Aorta (tissue), 5 donors: ENCODE data around the gene RASSF6. TPM values are rescaled to one million over a fixed set of nuclear protein-coding genes. Genes with fewer than 3 reads are reported as not detected.

Experiments used
- ATAC-seq: fragments of 200-7000 bp; cut with Tn5 transposase; one replicate; pipeline ENCODE4 v1.9.1; 2022; ENCODE audit warnings: moderate library complexity; ENCODE audit not compliant: low FRiP score
- DNase-seq, 2 donors: peaks; one replicate each; pipeline ENCODE4 v3.0.0-alpha.2; 2020
- H3K27ac ChIP-seq, 2 donors: one replicate each; pipeline ENCODE4 v1.5.1; 2013; ENCODE audit warnings: low read length in 2 of 2, mild to moderate bottlenecking in 2 of 2, moderate library complexity in 2 of 2, control low read depth in 1 of 2, inconsistent platforms in 1 of 2, low read depth in 1 of 2
- H3K27me3 ChIP-seq, 2 donors: one replicate each; pipeline ENCODE4 v1.6.1; 2013; ENCODE audit warnings: control low read depth in 1 of 2, low read length in 1 of 2, mild to moderate bottlenecking in 1 of 2, moderate library complexity in 1 of 2; ENCODE audit not compliant: insufficient read depth in 2 of 2, control insufficient read depth in 1 of 2
- H3K36me3 ChIP-seq, 2 donors: one replicate each; pipeline ENCODE4 v1.6.1; 2013; ENCODE audit warnings: control low read depth in 1 of 2, low read length in 1 of 2, mild to moderate bottlenecking in 1 of 2; ENCODE audit not compliant: insufficient read depth in 2 of 2, control insufficient read depth in 1 of 2
- H3K4me1 ChIP-seq, 2 donors: one replicate each; pipeline ENCODE4 v1.6.1; 2013; ENCODE audit warnings: low read length in 2 of 2, control low read depth in 1 of 2, mild to moderate bottlenecking in 1 of 2, moderate library complexity in 1 of 2; ENCODE audit not compliant: insufficient read depth in 2 of 2, control insufficient read depth in 1 of 2
- H3K4me3 ChIP-seq, 2 donors: one replicate each; pipeline ENCODE4 v1.5.1; 2013; ENCODE audit warnings: low read length in 2 of 2, control low read depth in 1 of 2, mild to moderate bottlenecking in 1 of 2
- H3K9me3 ChIP-seq: one replicate; pipeline ENCODE4 v1.6.1; 2013; ENCODE audit warnings: mild to moderate bottlenecking, low read length; ENCODE audit not compliant: control insufficient read depth
- WGBS, 2 donors: extraction: QIAGEN DNeasy Blood & Tissue Kit; methylation state at CpG; one replicate each; pipeline ENCODE4 v1.1.7; 2013; 5-methylcytosine and 5-hydroxymethylcytosine counted together
- intact Hi-C, 2 donors: fragments of 100-400 bp; cut with DNase I; formaldehyde crosslinking; loops; one replicate each; pipeline versions ENCODE4 v1.14.2 to v1.15.0; 2022
- polyA plus RNA-seq, 2 donors: library from polyadenylated mRNA; stranded (reverse); fragments of 200-250 nt; gene quantifications; one replicate each; pipeline ENCODE4 v1.2.3, GENCODE V29; 2013
- total RNA-seq, 2 donors: library from RNA; stranded (reverse); fragmentation: NEBNext Ultra II Directional; extraction: Animal tissue kit (Norgen Biotek cat#: 25700); gene quantifications; one replicate each; pipeline ENCODE4 v1.2.1, GENCODE V29; 2021
- donor health status: healthy with polysubstance abuse.
- donor health status: Bipolar disorder and iron deficiency.
- donor health status: DM: no; HTN: no; CAD: no.
- donor health status: DM: no; HTN: no; CAD: no.
- donor health status: DM: yes; HTN: yes; CAD: no.

The RASSF6 gene
- total and polyA plus RNA-seq, 4 donors: 3.0 TPM; not detected in 3

DNA sequence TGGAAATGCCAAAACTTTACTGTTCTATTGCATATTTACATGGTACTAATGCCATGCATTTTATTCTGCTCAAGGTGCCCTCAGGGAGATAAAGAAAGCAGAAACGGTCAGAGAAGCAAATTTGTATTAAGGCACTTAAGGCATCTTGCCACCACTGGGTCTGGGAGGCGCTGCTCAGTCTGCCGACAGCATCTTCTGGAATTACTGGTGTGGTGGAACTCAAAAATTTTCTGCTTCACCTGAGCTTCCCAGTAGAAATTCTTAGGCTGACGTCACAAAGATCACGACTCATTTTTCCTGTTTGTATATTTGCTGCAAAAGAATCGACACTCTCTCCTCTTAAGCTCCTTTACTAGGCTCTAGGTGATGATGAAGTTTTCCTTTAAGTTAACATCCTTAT lies 3.0 kb downstream of the RASSF6 start:
- DNase-seq: no peak
- WGBS, 2 donors: 51 to 60% methylated on average over 6 of the region's 6 CpGs

DNA sequence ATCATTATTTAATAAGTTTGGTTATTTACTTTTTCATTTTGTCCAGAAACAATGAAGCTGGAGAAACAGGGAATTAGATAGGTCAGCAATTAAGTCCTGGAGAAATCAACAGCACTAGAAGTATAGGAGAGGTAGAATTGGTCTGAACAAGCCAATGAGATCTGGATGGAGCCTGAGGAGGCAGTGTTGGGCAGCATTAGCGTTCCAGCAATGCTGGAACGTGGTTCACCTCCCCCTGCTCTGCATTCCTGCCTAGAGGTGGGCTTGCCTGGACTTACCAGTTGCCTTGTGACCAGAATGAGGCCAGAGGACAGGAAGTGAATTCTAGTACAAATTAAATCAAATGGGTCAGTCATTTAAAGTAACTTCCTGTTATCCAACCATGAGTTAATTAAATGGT lies 4.6 kb downstream of the RASSF6 start:
- Histone ChIP-seq H3K27ac (no peak overlapping the region), H3K4me3 (no peak overlapping the region), H3K4me1 (no peaks in the 10 kb centered on the region), H3K27me3 (peaks cover 0 to 2% of the 10 kb centered on the region in 2 donors), H3K9me3 (peaks cover 2% of the 10 kb centered on the region), H3K36me3 (no peaks in the 10 kb centered on the region)
- DNase-seq (no peak), ATAC-seq (no peak)
- intact Hi-C loops: no loop called here
- WGBS, 2 donors: 39 to 41% methylated on average over 2 of the region's 2 CpGs

More for the DNA sequence above, 3.0 kb downstream of the RASSF6 start:
- H3K9me3 ChIP-seq: peaks cover 2% of the 10 kb centered on the region
- no peak overlapping the region for H3K27ac ChIP-seq
- intact Hi-C loops: no loop called here
- no peak overlapping the region for H3K4me3 ChIP-seq
- ATAC-seq: no peak
- peaks cover 0 to 2% of the 10 kb centered on the region in 2 donors for H3K27me3 ChIP-seq
- H3K36me3 ChIP-seq: no peaks in the 10 kb centered on the region
- H3K4me1 ChIP-seq: no peaks in the 10 kb centered on the region

DNA sequence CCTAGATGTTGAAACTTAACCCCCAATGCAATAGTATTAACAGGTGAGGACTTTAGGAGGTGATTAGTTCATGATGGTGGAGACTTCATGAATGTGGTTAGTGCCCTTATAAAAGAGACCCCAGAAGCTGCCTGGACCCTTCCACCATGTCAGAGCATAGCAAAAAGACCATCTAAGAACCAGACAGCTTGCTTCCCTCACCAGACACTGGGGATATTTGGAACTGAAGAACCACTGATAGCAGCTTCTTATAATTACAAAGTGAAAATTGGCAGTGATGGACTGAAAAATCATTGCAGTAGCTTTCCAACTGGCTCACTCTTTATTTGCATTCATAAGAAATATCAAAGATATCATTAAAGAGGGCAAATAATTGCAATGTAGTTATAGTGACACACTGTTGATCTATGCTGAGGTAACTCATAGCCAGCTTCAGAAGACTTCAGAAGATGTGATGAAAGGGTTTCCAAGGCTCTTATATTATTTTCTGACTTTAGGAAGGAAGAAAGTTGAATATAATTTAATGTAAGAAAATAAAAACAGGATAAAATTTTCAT lies 5.8 kb downstream of the RASSF6 start:
- peaks cover 0 to 3% of the 10 kb centered on the region in 2 donors for H3K4me1 ChIP-seq
- H3K36me3 ChIP-seq: no peaks in the 10 kb centered on the region
- no peak overlapping the region for H3K27ac ChIP-seq
- no peaks in the 10 kb centered on the region for H3K27me3 ChIP-seq
- H3K4me3 ChIP-seq: no peak overlapping the region
- DNase-seq (no peak), ATAC-seq (no peak)
- H3K9me3 ChIP-seq: peaks cover 1% of the 10 kb centered on the region
- intact Hi-C loops: no loop called here

DNA sequence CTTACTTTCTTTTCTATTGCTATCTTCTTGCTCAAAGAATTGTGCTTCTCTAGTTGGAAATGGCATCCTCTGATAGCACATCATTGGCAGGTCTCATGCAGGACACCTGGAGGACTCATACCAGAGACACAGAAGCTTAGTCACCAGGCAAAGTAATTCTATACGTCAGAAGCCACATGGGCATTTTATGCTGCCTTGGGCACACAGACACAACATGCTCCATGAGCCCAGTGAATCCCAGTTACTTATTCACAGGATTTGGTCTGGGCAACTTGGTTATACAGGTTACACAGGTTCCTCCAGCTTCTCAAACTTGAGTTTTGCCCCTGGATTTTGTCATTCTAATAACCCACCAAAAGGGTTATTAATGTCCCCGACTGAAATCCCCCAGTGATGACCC lies 7.1 kb downstream of the RASSF6 start:
- Histone ChIP-seq H3K4me1 (peaks cover 0 to 3% of the 10 kb centered on the region in 2 donors), H3K27me3 (no peaks in the 10 kb centered on the region), H3K4me3 (no peak overlapping the region), H3K9me3 (peaks cover 1% of the 10 kb centered on the region), H3K27ac (no peak overlapping the region), H3K36me3 (no peaks in the 10 kb centered on the region)
- ATAC-seq (no peak), DNase-seq (no peak)
- intact Hi-C loops: no loop called here
- 88 to 92% methylated on average over 2 of the region's 2 CpGs for WGBS, 2 donors

DNA sequence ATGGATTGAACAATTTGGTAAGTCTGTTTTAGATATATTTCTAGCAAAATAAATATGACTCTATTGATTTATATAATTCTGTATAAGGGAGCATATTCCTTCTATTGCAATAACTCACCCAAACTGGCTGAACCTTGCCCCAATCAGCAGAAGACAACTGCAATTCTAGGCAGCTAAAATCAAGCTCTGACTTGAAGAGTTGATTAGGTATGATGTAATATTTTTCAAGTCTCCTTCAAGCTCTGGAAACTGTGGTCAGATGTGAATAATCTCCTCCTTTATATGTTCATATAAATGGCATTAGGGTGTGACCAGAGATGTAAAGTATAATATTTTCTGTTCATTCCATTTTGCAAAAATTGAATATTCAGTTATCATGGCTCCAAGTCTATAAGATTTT lies 8.2 kb downstream of the RASSF6 start:
- Histone ChIP-seq H3K27me3 (no peaks in the 10 kb centered on the region), H3K4me3 (no peak overlapping the region), H3K36me3 (no peaks in the 10 kb centered on the region), H3K4me1 (peaks cover 0 to 3% of the 10 kb centered on the region in 2 donors), H3K9me3 (peaks cover 1% of the 10 kb centered on the region), H3K27ac (no peak overlapping the region)
- intact Hi-C loops: no loop called here
- DNase-seq (no peak), ATAC-seq (no peak)

DNA sequence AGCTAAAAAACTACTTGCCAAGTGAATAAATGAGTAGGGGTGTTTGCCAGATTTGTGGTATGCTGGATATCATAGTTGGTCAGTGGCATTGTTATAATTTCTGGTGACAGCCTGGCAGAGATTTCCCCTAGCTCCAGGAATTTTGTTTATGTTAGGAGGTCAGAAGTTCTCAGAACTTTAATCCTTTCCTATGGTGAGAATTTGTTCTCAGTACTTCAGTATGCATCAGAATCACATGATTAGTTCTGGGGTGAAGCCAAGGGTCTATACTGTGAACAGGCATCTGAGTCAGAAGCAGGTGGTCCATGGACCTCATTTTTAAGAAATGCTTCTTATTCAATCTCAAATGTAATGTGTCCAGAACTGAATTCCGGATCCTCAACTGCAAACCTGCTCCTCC lies 10.5 kb downstream of the RASSF6 start:
- 47 to 88% methylated on average over 1 of the region's 1 CpG for WGBS, 2 donors

DNA sequence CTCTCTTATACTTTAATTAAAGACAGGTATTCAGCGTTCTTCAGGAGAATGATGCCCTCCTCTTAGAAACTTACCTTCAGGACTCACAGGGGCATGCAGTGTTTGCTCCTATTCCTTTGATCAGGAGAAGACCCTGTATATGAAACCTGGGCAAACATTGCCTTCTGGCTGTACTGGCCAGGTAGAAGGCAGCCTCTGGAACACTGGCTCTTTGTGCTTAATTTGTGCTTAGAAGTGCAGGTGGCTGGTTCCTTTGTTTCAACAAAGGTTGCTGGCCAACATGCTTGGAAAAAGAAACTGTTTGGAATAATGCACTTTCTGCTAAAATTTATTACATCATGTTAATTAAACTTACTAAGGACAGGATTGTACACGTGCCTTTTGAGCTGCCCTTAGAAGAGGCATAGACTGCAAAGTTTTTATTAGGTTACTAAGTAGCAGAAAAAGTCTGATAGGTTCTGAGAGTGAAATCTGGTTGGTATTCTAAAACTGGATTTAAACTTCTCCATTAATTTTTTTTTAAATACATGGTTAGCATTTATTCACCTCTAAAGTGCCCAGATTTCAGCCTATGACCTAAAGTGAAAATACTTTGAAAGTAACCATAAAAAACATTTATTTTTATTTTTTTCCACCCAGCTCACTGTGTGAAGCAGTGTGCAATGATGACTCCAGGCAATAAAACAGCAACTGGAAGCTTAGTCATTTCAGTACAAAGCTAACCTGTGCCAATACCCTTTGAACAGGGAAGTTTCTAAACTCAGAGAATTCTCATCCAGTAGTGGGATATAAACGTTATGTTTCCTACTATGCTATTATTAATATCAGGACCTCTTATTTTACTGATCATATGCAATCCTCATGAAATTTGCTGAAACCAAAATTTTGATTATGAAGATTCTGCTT lies 11.3 kb downstream of the RASSF6 start:
- intact Hi-C loops: no loop called here
- Histone ChIP-seq H3K4me3 (no peak overlapping the region), H3K27me3 (peaks cover 0 to 2% of the 10 kb centered on the region in 2 donors), H3K4me1 (peaks cover 0 to 3% of the 10 kb centered on the region in 2 donors), H3K9me3 (peaks cover 1% of the 10 kb centered on the region), H3K36me3 (no peaks in the 10 kb centered on the region), H3K27ac (no peak overlapping the region)
- no peak for DNase-seq
- no peak for ATAC-seq
- 41 to 48% methylated on average over 3 of the region's 3 CpGs for WGBS, 2 donors

More for the DNA sequence above, 10.5 kb downstream of the RASSF6 start:
- H3K36me3 ChIP-seq: no peaks in the 10 kb centered on the region
- H3K27ac ChIP-seq: no peak overlapping the region
- DNase-seq: no peak
- H3K9me3 ChIP-seq: peaks cover 1% of the 10 kb centered on the region
- no peak overlapping the region for H3K4me3 ChIP-seq
- H3K4me1 ChIP-seq: peaks cover 0 to 3% of the 10 kb centered on the region in 2 donors
- intact Hi-C loops: no loop called here
- H3K27me3 ChIP-seq: peaks cover 0 to 2% of the 10 kb centered on the region in 2 donors
- ATAC-seq: no peak

DNA sequence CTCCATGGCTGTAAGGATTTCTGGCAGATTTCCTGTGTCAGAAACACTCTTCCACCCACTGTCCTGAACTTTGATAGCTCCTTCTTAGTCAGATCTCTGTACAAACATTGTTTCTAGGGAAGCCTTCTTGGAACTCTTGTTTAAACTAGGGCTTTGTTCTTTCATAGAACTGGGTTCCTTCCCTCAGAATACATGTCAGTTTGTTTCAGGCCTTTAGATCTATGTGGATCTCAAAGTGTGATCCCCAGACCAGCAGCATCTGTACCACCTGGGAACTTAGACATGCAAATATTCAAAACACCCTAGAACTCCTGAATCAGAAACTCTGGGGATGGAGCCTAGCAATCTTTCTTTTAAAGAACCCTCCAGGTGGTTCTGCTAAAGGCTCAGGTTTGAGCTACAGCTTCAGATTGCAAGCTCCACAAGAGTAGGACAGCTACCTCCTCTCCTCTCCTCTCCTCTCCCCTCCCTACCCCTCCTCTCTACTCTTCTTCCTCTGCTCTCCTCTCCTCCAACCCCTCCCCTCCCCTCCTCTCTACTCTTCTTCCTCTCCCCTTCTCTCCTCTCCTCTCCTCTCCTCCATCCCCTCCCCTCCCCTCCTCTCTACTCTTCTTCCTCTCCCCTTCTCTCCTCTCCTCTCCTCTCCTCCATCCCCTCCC lies 12.7 kb downstream of the RASSF6 start:
- peaks cover 1% of the 10 kb centered on the region for H3K9me3 ChIP-seq
- DNase-seq: no peak
- no peak overlapping the region for H3K27ac ChIP-seq
- intact Hi-C loops: no loop called here
- peaks cover 0 to 3% of the 10 kb centered on the region in 2 donors for H3K4me1 ChIP-seq
- H3K27me3 ChIP-seq: peaks cover 0 to 2% of the 10 kb centered on the region in 2 donors
- H3K36me3 ChIP-seq: no peaks in the 10 kb centered on the region
- ATAC-seq: no peak
- H3K4me3 ChIP-seq: no peak overlapping the region
